ENCODE data around the gene ZNF761. TPM values are rescaled to one million over a fixed set of nuclear protein-coding genes. Genes with fewer than 3 reads are reported as not detected.
A peak's percentile ranks its signal among the peaks of the same experiment; 100 is the strongest.

Gene ZNF761
- 10 to 100 TPM in 3 of 5 experiments, 1 to 10 TPM in 2; 8.0 to 18.8 (median 13.1) TPM for total RNA-seq
- polyA plus RNA-seq, result 10 to 100 TPM; 12.6 to 13.9 TPM
- total RNA-seq, result 28.3 reads per million, percentile 58 among the genes with 10 or more reads in this experiment

- peak; percentile 94 to 99 (median 98) for DNase-seq
- ChIA-PET POLR2A (interaction anchor here (0.6 to 1.2 kb wide), 3 partner anchors 234 to 905 kb away, joined by 3 read pairs; no protein-coding TSS in a partner anchor), CTCF (no interaction called here)
- Mint-ChIP-seq H3K9me3 (peaks cover 0 to 24% (median 6%) of the 10 kb centered on the region in 11 donors), H3K4me1 (peaks cover 20 to 55% (median 35%) of the 10 kb centered on the region in 7 donors), H3K27ac (peak within 1 kb of the TSS; percentile 90 to 99 (median 96)), H3K36me3 (peaks cover 5 to 38% (median 31%) of the 10 kb centered on the region in 5 donors), H3K27me3 (no peaks in the 10 kb centered on the region), H3K4me3 (peak within 1 kb of the TSS; percentile 94 to 99 (median 97))
- intact Hi-C loops (cut with micrococcal nuclease), result loop anchor here (1.0 to 2.0 kb wide), 10 partner anchors 36 to 534 kb away; partner anchors contain the start of genes ZNF525 (in 2 of the 2), ZNF765 (in 2 of the 2), ZNF813 (in 2 of the 2) and ZNF160 (in 1 of the 2)
- Histone ChIP-seq H3K27ac (ENCODE audit: low read depth, low read length) (peak within 1 kb of the TSS; percentile 79), H3K4me1 (ENCODE audit: control insufficient read depth in 2 of 2, insufficient read depth in 2 of 2, low read length in 2 of 2) (peaks cover 6 to 16% of the 10 kb centered on the region in 2 donors), H3K36me3 (ENCODE audit: control insufficient read depth in 2 of 3, insufficient read depth in 3 of 3, low read length in 3 of 3) (peaks cover 0 to 21% (median 9%) of the 10 kb centered on the region in 3 experiments), H3K4me3 (ENCODE audit: low read length) (peak within 1 kb of the TSS; percentile 91), H3K9me3 (ENCODE audit: control insufficient read depth in 2 of 3, low read length in 3 of 3) (peaks cover 0 to 8% (median 0%) of the 10 kb centered on the region in 3 experiments), H3K27me3 (ENCODE audit: control insufficient read depth in 2 of 2, insufficient read depth in 2 of 2, low read length in 2 of 2) (no peaks in the 10 kb centered on the region)
- peak; percentile 100 for ATAC-seq
Measured at GRCh38 chr19:53431399-53432087, at the start of gene ZNF761. TSS of gene ZNF761 (plus strand) at chr19:53431984. CDS start at chr19:53447269, 15,285 bp downstream.

- Mint-ChIP-seq H3K4me3 (no peak overlapping the region), H3K4me1 (no peaks in the 10 kb centered on the region), H3K27ac (no peak overlapping the region), H3K9me3 (peaks cover 15 to 93% (median 65%) of the 10 kb centered on the region in 11 donors), H3K27me3 (no peaks in the 10 kb centered on the region), H3K36me3 (peaks cover 30 to 47% (median 40%) of the 10 kb centered on the region in 5 donors)
- H3K27ac ChIP-seq (ENCODE audit: low read depth, low read length), result no peak overlapping the region
- H3K36me3 ChIP-seq (ENCODE audit: control insufficient read depth in 2 of 3, insufficient read depth in 3 of 3, low read length in 3 of 3), result peaks cover 0 to 11% (median 0%) of the 10 kb centered on the region in 3 experiments
- POLR2A ChIA-PET, result interaction anchor here (1.0 kb wide), 1 partner anchor 20 kb away, joined by 3 read pairs; no protein-coding TSS in a partner anchor
- H3K9me3 ChIP-seq (ENCODE audit: control insufficient read depth in 2 of 3, low read length in 3 of 3), result peaks cover 5 to 80% (median 30%) of the 10 kb centered on the region in 3 experiments
- intact Hi-C loops (cut with micrococcal nuclease), result no loop called here
- no peak overlapping the region for H3K4me3 ChIP-seq (ENCODE audit: low read length)
- DNase-seq (no peak), ATAC-seq (no peak)
- CTCF ChIA-PET, result no interaction called here
- H3K4me1 ChIP-seq (ENCODE audit: control insufficient read depth in 2 of 2, insufficient read depth in 2 of 2, low read length in 2 of 2), result no peaks in the 10 kb centered on the region
- H3K27me3 ChIP-seq (ENCODE audit: control insufficient read depth in 2 of 2, insufficient read depth in 2 of 2, low read length in 2 of 2), result no peaks in the 10 kb centered on the region
Measured at GRCh38 chr19:53388168-53388567, 43.6 kb upstream of the ZNF761 start.

GRCh38 chr19:53388904-53389303 is 42.9 kb upstream of the ZNF761 start:
- POLR2A ChIA-PET, result no interaction called here

GRCh38 chr19:53389571-53389970 is 42.2 kb upstream of the ZNF761 start:
- Mint-ChIP-seq H3K4me1 (peaks cover 0 to 6% (median 5%) of the 10 kb centered on the region in 7 donors), H3K4me3 (peak overlapping the region in 1 of 10 donors; percentile 11), H3K9me3 (peaks cover 10 to 87% (median 54%) of the 10 kb centered on the region in 11 donors), H3K27ac (peak overlapping the region in 1 of 9 donors; percentile 67), H3K36me3 (peaks cover 23 to 41% (median 36%) of the 10 kb centered on the region in 5 donors), H3K27me3 (no peaks in the 10 kb centered on the region)
- no peak for ATAC-seq
- Histone ChIP-seq H3K4me1 (ENCODE audit: control insufficient read depth in 2 of 2, insufficient read depth in 2 of 2, low read length in 2 of 2) (peaks cover 2 to 3% of the 10 kb centered on the region in 2 donors), H3K27ac (ENCODE audit: low read depth, low read length) (no peak overlapping the region), H3K27me3 (ENCODE audit: control insufficient read depth in 2 of 2, insufficient read depth in 2 of 2, low read length in 2 of 2) (no peaks in the 10 kb centered on the region), H3K9me3 (ENCODE audit: control insufficient read depth in 2 of 3, low read length in 3 of 3) (peaks cover 0 to 69% (median 23%) of the 10 kb centered on the region in 3 experiments), H3K4me3 (ENCODE audit: low read length) (no peak overlapping the region), H3K36me3 (ENCODE audit: control insufficient read depth in 2 of 3, insufficient read depth in 3 of 3, low read length in 3 of 3) (peaks cover 0 to 8% (median 0%) of the 10 kb centered on the region in 3 experiments)
- intact Hi-C loops (cut with micrococcal nuclease), result no loop called here
- no peak for DNase-seq
- CTCF ChIA-PET, result no interaction called here
- POLR2A ChIA-PET, result no interaction called here

More at GRCh38 chr19:53388904-53389303, 42.9 kb upstream of the ZNF761 start:
- Histone ChIP-seq H3K27me3 (ENCODE audit: control insufficient read depth in 2 of 2, insufficient read depth in 2 of 2, low read length in 2 of 2) (no peaks in the 10 kb centered on the region), H3K9me3 (ENCODE audit: control insufficient read depth in 2 of 3, low read length in 3 of 3) (peaks cover 0 to 73% (median 27%) of the 10 kb centered on the region in 3 experiments), H3K4me3 (ENCODE audit: low read length) (no peak overlapping the region), H3K4me1 (ENCODE audit: control insufficient read depth in 2 of 2, insufficient read depth in 2 of 2, low read length in 2 of 2) (no peaks in the 10 kb centered on the region), H3K36me3 (ENCODE audit: control insufficient read depth in 2 of 3, insufficient read depth in 3 of 3, low read length in 3 of 3) (peaks cover 0 to 9% (median 0%) of the 10 kb centered on the region in 3 experiments), H3K27ac (ENCODE audit: low read depth, low read length) (no peak overlapping the region)
- Mint-ChIP-seq H3K4me1 (peaks cover 0 to 4% (median 3%) of the 10 kb centered on the region in 7 donors), H3K4me3 (no peak overlapping the region), H3K9me3 (peaks cover 11 to 92% (median 60%) of the 10 kb centered on the region in 11 donors), H3K36me3 (peaks cover 24 to 44% (median 38%) of the 10 kb centered on the region in 5 donors), H3K27me3 (no peaks in the 10 kb centered on the region), H3K27ac (no peak overlapping the region)
- intact Hi-C loops (cut with micrococcal nuclease), result no loop called here
- CTCF ChIA-PET, result no interaction called here
- no peak for ATAC-seq
- no peak for DNase-seq

GRCh38 chr19:53389978-53390377 is 41.8 kb upstream of the ZNF761 start:
- ChIA-PET CTCF (no interaction called here), POLR2A (no interaction called here)
- Mint-ChIP-seq H3K9me3 (peaks cover 6 to 86% (median 50%) of the 10 kb centered on the region in 11 donors), H3K4me1 (peaks cover 0 to 10% (median 8%) of the 10 kb centered on the region in 7 donors), H3K36me3 (peaks cover 19 to 40% (median 32%) of the 10 kb centered on the region in 5 donors), H3K27ac (peak overlapping the region in 1 of 9 donors; percentile 67), H3K4me3 (no peak overlapping the region), H3K27me3 (no peaks in the 10 kb centered on the region)
- H3K9me3 ChIP-seq (ENCODE audit: control insufficient read depth in 2 of 3, low read length in 3 of 3), result peaks cover 0 to 65% (median 19%) of the 10 kb centered on the region in 3 experiments
- H3K36me3 ChIP-seq (ENCODE audit: control insufficient read depth in 2 of 3, insufficient read depth in 3 of 3, low read length in 3 of 3), result peaks cover 0 to 8% (median 0%) of the 10 kb centered on the region in 3 experiments
- peaks cover 4 to 5% of the 10 kb centered on the region in 2 donors for H3K4me1 ChIP-seq (ENCODE audit: control insufficient read depth in 2 of 2, insufficient read depth in 2 of 2, low read length in 2 of 2)
- no peaks in the 10 kb centered on the region for H3K27me3 ChIP-seq (ENCODE audit: control insufficient read depth in 2 of 2, insufficient read depth in 2 of 2, low read length in 2 of 2)
- no peak overlapping the region for H3K27ac ChIP-seq (ENCODE audit: low read depth, low read length)
- no peak overlapping the region for H3K4me3 ChIP-seq (ENCODE audit: low read length)
- intact Hi-C loops (cut with micrococcal nuclease), result no loop called here
- no peak for DNase-seq
- ATAC-seq, result no peak

- ATAC-seq, result no peak
- ChIA-PET POLR2A (interaction anchor here (0.6 to 1.1 kb wide), 3 partner anchors 20 to 155 kb away, joined by 3 read pairs; no protein-coding TSS in a partner anchor), CTCF (interaction anchor here (0.6 to 0.7 kb wide), 2 partner anchors 30 to 65 kb away, joined by 3 read pairs; no protein-coding TSS in a partner anchor)
- H3K27ac Mint-ChIP-seq, result peak overlapping the region; percentile 89 to 97 (median 94)
- peaks cover 13 to 37% (median 27%) of the 10 kb centered on the region in 7 donors for H3K4me1 Mint-ChIP-seq
- H3K27me3 Mint-ChIP-seq, result no peaks in the 10 kb centered on the region
- Histone ChIP-seq H3K36me3 (ENCODE audit: control insufficient read depth in 2 of 3, insufficient read depth in 3 of 3, low read length in 3 of 3) (peaks cover 0 to 9% (median 0%) of the 10 kb centered on the region in 3 experiments), H3K4me3 (ENCODE audit: low read length) (peak overlapping the region; percentile 97), H3K27me3 (ENCODE audit: control insufficient read depth in 2 of 2, insufficient read depth in 2 of 2, low read length in 2 of 2) (no peaks in the 10 kb centered on the region), H3K9me3 (ENCODE audit: control insufficient read depth in 2 of 3, low read length in 3 of 3) (peaks cover 0 to 24% (median 3%) of the 10 kb centered on the region in 3 experiments), H3K4me1 (ENCODE audit: control insufficient read depth in 2 of 2, insufficient read depth in 2 of 2, low read length in 2 of 2) (peaks cover 5 to 8% of the 10 kb centered on the region in 2 donors), H3K27ac (ENCODE audit: low read depth, low read length) (peak overlapping the region; percentile 53)
- H3K9me3 Mint-ChIP-seq, result peaks cover 4 to 41% (median 18%) of the 10 kb centered on the region in 11 donors
- intact Hi-C loops (cut with micrococcal nuclease), result loop anchor here in 1 of 2 donors (2.0 kb wide), 1 partner anchor 432 kb away; the partner anchor contains the start of gene ZNF816
- DNase-seq, result no peak
- peak overlapping the region; percentile 88 to 97 (median 93) for H3K4me3 Mint-ChIP-seq
- peaks cover 7 to 40% (median 21%) of the 10 kb centered on the region in 5 donors for H3K36me3 Mint-ChIP-seq
Measured at GRCh38 chr19:53394522-53394973, 37.2 kb upstream of the ZNF761 start.

All from naive thymus-derived CD4-positive, alpha-beta T cell (primary cell).